ENCODE results near the gene FAM136A.
"Not testable (repeated sequence)": the region's sequence is repeated elsewhere in the genome, so short reads cannot be mapped to it uniquely, and the experiment has no call there.

FAM136A gene

GRCh38 chr2:70302195-70302546 lies 304 bp upstream of the FAM136A start:
- 57% methylated on average over 9 of the region's 11 CpGs for WGBS

GRCh38 chr2:70300771-70301343 lies 1.0 kb downstream of the FAM136A start:
- Histone ChIP-seq H3K9ac (ENCODE audit: low read length) (peak overlapping the region; percentile 93), H3K4me3 (ENCODE audit: insufficient read depth in 1 of 2, low read depth in 1 of 2, low read length in 2 of 2) (peak overlapping the region; percentile 73 to 92), H3K14ac (ENCODE audit: low read length in 2 of 2) (no peak overlapping the region), H3K27me3 (ENCODE audit: control insufficient read depth in 1 of 2, insufficient read depth in 1 of 2, low read length in 2 of 2) (no peaks in the 10 kb centered on the region), H2AFZ (ENCODE audit: low read depth, low read length) (peak overlapping the region; percentile 98), H3K27ac (ENCODE audit: low read length, poor library complexity, severe bottlenecking) (no peak overlapping the region), H2BK120ac (ENCODE audit: low read depth, low read length) (no peak overlapping the region), H2BK15ac (ENCODE audit: low read depth, poor library complexity, severe bottlenecking) (no peak overlapping the region), H3K9me3 (ENCODE audit: control insufficient read depth, low read length) (no peaks in the 10 kb centered on the region), H2BK12ac (ENCODE audit: low read length in 2 of 2) (no peak overlapping the region), H3K4ac (ENCODE audit: low read depth in 1 of 2, low read length in 2 of 2) (no peak overlapping the region), H3K4me1 (ENCODE audit: control insufficient read depth, insufficient read depth, low read depth, low read length) (peaks cover 4% of the 10 kb centered on the region), H3K4me2 (ENCODE audit: low read length, poor library complexity, severe bottlenecking) (peak overlapping the region; percentile 44), H4K8ac (ENCODE audit: low read length) (peak overlapping the region; percentile 89), H4K91ac (ENCODE audit: low read length) (no peak overlapping the region), H2AK5ac (ENCODE audit: low read length, severe bottlenecking) (no peak overlapping the region), H2BK5ac (ENCODE audit: low read depth, low read length, poor library complexity, severe bottlenecking) (no peak overlapping the region), H3K18ac (ENCODE audit: low read depth in 1 of 2, low read length in 2 of 2) (no peak overlapping the region), H3K23ac (ENCODE audit: low read length in 2 of 2) (no peak overlapping the region), H3K36me3 (ENCODE audit: control insufficient read depth in 1 of 2, insufficient read depth in 2 of 2, low read depth in 1 of 2, low read length in 2 of 2) (peaks cover 12 to 33% of the 10 kb centered on the region in 2 experiments), H3K79me1 (replicated peaks; ENCODE audit: low read length, poor library complexity, severe bottlenecking) (peaks cover 16% of the 10 kb centered on the region)
- no peak for DNase-seq
- WGBS, result 72% methylated on average over 8 of the region's 10 CpGs

More at GRCh38 chr2:70302195-70302546, 304 bp upstream of the FAM136A start:
- H3K27me3 ChIP-seq (ENCODE audit: control insufficient read depth in 1 of 2, insufficient read depth in 1 of 2, low read length in 2 of 2); H3K9me3 ChIP-seq (ENCODE audit: control insufficient read depth, low read length); H2BK15ac ChIP-seq (ENCODE audit: low read depth, poor library complexity, severe bottlenecking); H3K14ac ChIP-seq (ENCODE audit: low read length in 2 of 2); H2BK12ac ChIP-seq (ENCODE audit: low read length in 2 of 2); H4K8ac ChIP-seq (ENCODE audit: low read length); H2AFZ ChIP-seq (ENCODE audit: low read depth, low read length); H4K91ac ChIP-seq (ENCODE audit: low read length); H3K4ac ChIP-seq (ENCODE audit: low read depth in 1 of 2, low read length in 2 of 2); H3K18ac ChIP-seq (ENCODE audit: low read depth in 1 of 2, low read length in 2 of 2); H3K4me1 ChIP-seq (ENCODE audit: control insufficient read depth, insufficient read depth, low read depth, low read length); H2BK120ac ChIP-seq (ENCODE audit: low read depth, low read length); H3K23ac ChIP-seq (ENCODE audit: low read length in 2 of 2); H2AK5ac ChIP-seq (ENCODE audit: low read length, severe bottlenecking); H3K27ac ChIP-seq (ENCODE audit: low read length, poor library complexity, severe bottlenecking); H3K4me2 ChIP-seq (ENCODE audit: low read length, poor library complexity, severe bottlenecking); DNase-seq; H3K9ac ChIP-seq (ENCODE audit: low read length); H2BK5ac ChIP-seq (ENCODE audit: low read depth, low read length, poor library complexity, severe bottlenecking): not testable (repeated sequence)
- Histone ChIP-seq H3K36me3 (ENCODE audit: control insufficient read depth in 1 of 2, insufficient read depth in 2 of 2, low read depth in 1 of 2, low read length in 2 of 2) (peaks cover 12 to 23% of the 10 kb centered on the region in 2 experiments), H3K4me3 (ENCODE audit: insufficient read depth in 1 of 2, low read depth in 1 of 2, low read length in 2 of 2) (peak overlapping the region in 1 of 2 experiments; percentile 92), H3K79me1 (replicated peaks; ENCODE audit: low read length, poor library complexity, severe bottlenecking) (peaks cover 16% of the 10 kb centered on the region)

- WGBS, result 100% methylated on average over 2 of the region's 4 CpGs
- H2AK5ac ChIP-seq (ENCODE audit: low read length, severe bottlenecking); H2BK12ac ChIP-seq (ENCODE audit: low read length in 2 of 2); H3K14ac ChIP-seq (ENCODE audit: low read length in 2 of 2); H3K27ac ChIP-seq (ENCODE audit: low read length, poor library complexity, severe bottlenecking); H3K4me3 ChIP-seq (ENCODE audit: insufficient read depth in 1 of 2, low read depth in 1 of 2, low read length in 2 of 2); H3K18ac ChIP-seq (ENCODE audit: low read depth in 1 of 2, low read length in 2 of 2); DNase-seq; H3K4me2 ChIP-seq (ENCODE audit: low read length, poor library complexity, severe bottlenecking); H4K91ac ChIP-seq (ENCODE audit: low read length); H3K23ac ChIP-seq (ENCODE audit: low read length in 2 of 2); H3K9ac ChIP-seq (ENCODE audit: low read length); H3K4me1 ChIP-seq (ENCODE audit: control insufficient read depth, insufficient read depth, low read depth, low read length); H2BK5ac ChIP-seq (ENCODE audit: low read depth, low read length, poor library complexity, severe bottlenecking); H2BK120ac ChIP-seq (ENCODE audit: low read depth, low read length); H3K9me3 ChIP-seq (ENCODE audit: control insufficient read depth, low read length); H2AFZ ChIP-seq (ENCODE audit: low read depth, low read length); H2BK15ac ChIP-seq (ENCODE audit: low read depth, poor library complexity, severe bottlenecking); H4K8ac ChIP-seq (ENCODE audit: low read length); H3K4ac ChIP-seq (ENCODE audit: low read depth in 1 of 2, low read length in 2 of 2); H3K27me3 ChIP-seq (ENCODE audit: control insufficient read depth in 1 of 2, insufficient read depth in 1 of 2, low read length in 2 of 2): not testable (repeated sequence)
- H3K79me1 ChIP-seq (replicated peaks; ENCODE audit: low read length, poor library complexity, severe bottlenecking), result peaks cover 23% of the 10 kb centered on the region
- H3K36me3 ChIP-seq (ENCODE audit: control insufficient read depth in 1 of 2, insufficient read depth in 2 of 2, low read depth in 1 of 2, low read length in 2 of 2), result peaks cover 12 to 33% of the 10 kb centered on the region in 2 experiments
Observed at GRCh38 chr2:70297828-70298227, 4.0 kb downstream of the FAM136A start.

GRCh38 chr2:70283500-70284191 lies 18.2 kb downstream of the FAM136A start:
- no peak overlapping the region for H2BK15ac ChIP-seq (ENCODE audit: low read depth, poor library complexity, severe bottlenecking)
- no peak overlapping the region for H2BK120ac ChIP-seq (ENCODE audit: low read depth, low read length)
- H3K27me3 ChIP-seq (ENCODE audit: control insufficient read depth in 1 of 2, insufficient read depth in 1 of 2, low read length in 2 of 2), result no peaks in the 10 kb centered on the region
- H4K8ac ChIP-seq (ENCODE audit: low read length), result no peak overlapping the region
- no peak overlapping the region for H2BK12ac ChIP-seq (ENCODE audit: low read length in 2 of 2)
- H3K79me1 ChIP-seq (replicated peaks; ENCODE audit: low read length, poor library complexity, severe bottlenecking), result peaks cover 14% of the 10 kb centered on the region
- no peak overlapping the region for H2AK5ac ChIP-seq (ENCODE audit: low read length, severe bottlenecking)
- H3K18ac ChIP-seq (ENCODE audit: low read depth in 1 of 2, low read length in 2 of 2), result no peak overlapping the region
- no peak for DNase-seq
- H3K4me1 ChIP-seq (ENCODE audit: control insufficient read depth, insufficient read depth, low read depth, low read length), result no peaks in the 10 kb centered on the region
- H3K4ac ChIP-seq (ENCODE audit: low read depth in 1 of 2, low read length in 2 of 2), result no peak overlapping the region
- H3K23ac ChIP-seq (ENCODE audit: low read length in 2 of 2), result no peak overlapping the region
- peak overlapping the region in 1 of 2 experiments; percentile 18 for H3K14ac ChIP-seq (ENCODE audit: low read length in 2 of 2)
- peaks cover 24 to 94% of the 10 kb centered on the region in 2 experiments for H3K36me3 ChIP-seq (ENCODE audit: control insufficient read depth in 1 of 2, insufficient read depth in 2 of 2, low read depth in 1 of 2, low read length in 2 of 2)
- H3K27ac ChIP-seq (ENCODE audit: low read length, poor library complexity, severe bottlenecking), result no peak overlapping the region
- 94% methylated on average over 4 of the region's 5 CpGs for WGBS
- no peak overlapping the region for H4K91ac ChIP-seq (ENCODE audit: low read length)
- H3K9ac ChIP-seq (ENCODE audit: low read length), result no peak overlapping the region
- H3K4me3 ChIP-seq (ENCODE audit: insufficient read depth in 1 of 2, low read depth in 1 of 2, low read length in 2 of 2), result no peak overlapping the region
- no peak overlapping the region for H2AFZ ChIP-seq (ENCODE audit: low read depth, low read length)
- H3K4me2 ChIP-seq (ENCODE audit: low read length, poor library complexity, severe bottlenecking), result no peak overlapping the region
- H2BK5ac ChIP-seq (ENCODE audit: low read depth, low read length, poor library complexity, severe bottlenecking), result no peak overlapping the region
- H3K9me3 ChIP-seq (ENCODE audit: control insufficient read depth, low read length), result no peaks in the 10 kb centered on the region
